PC-3 (cell line): ENCODE results near the gene ANKFN1.

Experiments used
- EZH2 ChIP-seq: fragments of 300-600 bp; sonication (generic); IDR thresholded peaks from one replicate; pipeline ENCODE4 v1.6.1; 2017; ENCODE audit warnings: antibody characterized with exemption, mild to moderate bottlenecking, low read length; ENCODE audit not compliant: unreplicated experiment
- TF ChIP-seq, protein P1 (sequence below): fragments of 300-600 bp; sonication (generic); conservative IDR thresholded peaks from 2 replicates; pipeline ENCODE4 v1.5.1; 2017; ENCODE audit warnings: antibody characterized with exemption, low read depth, mild to moderate bottlenecking, low read length

DNA sequence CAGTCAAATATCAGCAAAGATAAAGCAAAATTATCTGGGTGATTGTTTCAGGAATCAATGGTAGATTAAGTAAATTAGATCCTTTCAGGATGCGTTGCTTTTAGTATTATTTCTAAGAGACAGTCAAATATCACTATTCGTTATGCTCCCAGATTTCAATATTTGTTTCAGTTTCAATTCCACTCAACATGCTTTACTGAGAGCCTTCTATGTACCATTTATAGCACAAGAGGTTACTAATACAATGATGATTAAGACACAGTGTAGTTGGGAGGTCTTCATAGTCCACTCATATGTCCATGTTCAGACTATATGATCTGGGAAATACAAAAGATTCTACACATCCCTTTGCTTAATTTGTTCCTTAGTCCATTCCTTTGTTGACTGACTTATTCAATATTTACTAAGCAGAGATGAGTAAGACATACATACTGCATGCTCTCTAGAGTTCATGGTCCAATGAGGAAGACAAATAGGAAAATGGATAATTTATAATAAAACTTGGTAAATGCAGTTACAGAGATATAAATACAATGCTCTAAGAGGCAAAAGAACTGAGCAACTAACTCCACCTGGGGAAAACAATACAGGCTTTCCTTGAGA is 352.0 kb downstream of the ANKFN1 start:
- no peak for TF ChIP-seq EZH2
- TF ChIP-seq, protein P1, sequence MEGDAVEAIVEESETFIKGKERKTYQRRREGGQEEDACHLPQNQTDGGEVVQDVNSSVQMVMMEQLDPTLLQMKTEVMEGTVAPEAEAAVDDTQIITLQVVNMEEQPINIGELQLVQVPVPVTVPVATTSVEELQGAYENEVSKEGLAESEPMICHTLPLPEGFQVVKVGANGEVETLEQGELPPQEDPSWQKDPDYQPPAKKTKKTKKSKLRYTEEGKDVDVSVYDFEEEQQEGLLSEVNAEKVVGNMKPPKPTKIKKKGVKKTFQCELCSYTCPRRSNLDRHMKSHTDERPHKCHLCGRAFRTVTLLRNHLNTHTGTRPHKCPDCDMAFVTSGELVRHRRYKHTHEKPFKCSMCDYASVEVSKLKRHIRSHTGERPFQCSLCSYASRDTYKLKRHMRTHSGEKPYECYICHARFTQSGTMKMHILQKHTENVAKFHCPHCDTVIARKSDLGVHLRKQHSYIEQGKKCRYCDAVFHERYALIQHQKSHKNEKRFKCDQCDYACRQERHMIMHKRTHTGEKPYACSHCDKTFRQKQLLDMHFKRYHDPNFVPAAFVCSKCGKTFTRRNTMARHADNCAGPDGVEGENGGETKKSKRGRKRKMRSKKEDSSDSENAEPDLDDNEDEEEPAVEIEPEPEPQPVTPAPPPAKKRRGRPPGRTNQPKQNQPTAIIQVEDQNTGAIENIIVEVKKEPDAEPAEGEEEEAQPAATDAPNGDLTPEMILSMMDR, result no peak
